NB4 (cell line): Measurements from ENCODE around the gene PRR29.

Experiments used
- DNase-seq: peaks from one replicate; pipeline ENCODE4 v3.0.0; 2010; ENCODE audit warnings: low read depth
- H3K4me3 ChIP-seq: one replicate; pipeline ENCODE4 v1.5.1; 2011; ENCODE audit warnings: mild to moderate bottlenecking, low read depth, low read length, moderate library complexity
- MYC ChIP-seq: IDR thresholded peaks from 2 replicates; pipeline ENCODE4 v1.6.1; 2011; ENCODE audit warnings: low read depth, low read length
- POLR2A ChIP-seq: IDR thresholded peaks from 2 replicates; pipeline ENCODE4 v1.6.1; 2011; ENCODE audit warnings: mild to moderate bottlenecking; ENCODE audit not compliant: insufficient read length; ENCODE audit errors: extremely low read depth
- TF ChIP-seq, protein P1 (sequence below): IDR thresholded peaks from 2 replicates; pipeline ENCODE4 v1.6.1; 2011; ENCODE audit warnings: low read depth, low read length
- TF ChIP-seq, protein P2 (sequence below): IDR thresholded peaks from one replicate; pipeline ENCODE4 v1.5.1; 2012; ENCODE audit warnings: low read depth, low read length

PRR29 gene

DNA sequence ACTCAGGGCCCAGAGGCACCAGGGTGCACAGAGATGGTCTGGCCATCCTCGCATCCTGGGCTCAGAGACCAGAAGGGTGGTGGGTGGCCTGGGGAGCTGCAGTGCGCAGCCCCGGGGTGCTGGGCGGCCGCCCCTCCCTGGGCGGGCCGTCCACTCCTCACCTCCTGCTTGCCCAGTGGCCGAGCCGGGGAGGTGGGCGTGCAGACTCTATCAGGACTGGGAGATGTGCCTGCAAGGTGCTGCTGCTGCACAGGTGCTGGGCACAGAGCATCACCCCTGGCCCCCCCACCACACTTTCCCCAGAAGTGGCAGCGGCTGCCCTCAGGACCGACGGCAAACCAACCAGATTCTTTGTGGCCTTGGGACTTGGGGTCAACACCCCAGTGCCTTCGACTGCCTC lies 25.4 kb upstream of the PRR29 start, which contains the start of gene SCN4A:
Gene SCN4A, minus strand, starts transcription at position 123 of the 400 bp plus-strand sequence. Its CDS starts 77 bp downstream, at position 46.
- no peak for DNase-seq
- TF ChIP-seq, protein P1, sequence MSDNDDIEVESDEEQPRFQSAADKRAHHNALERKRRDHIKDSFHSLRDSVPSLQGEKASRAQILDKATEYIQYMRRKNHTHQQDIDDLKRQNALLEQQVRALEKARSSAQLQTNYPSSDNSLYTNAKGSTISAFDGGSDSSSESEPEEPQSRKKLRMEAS = no peak
- TF ChIP-seq MYC (no peak), POLR2A (no peak)
- TF ChIP-seq, protein P2, sequence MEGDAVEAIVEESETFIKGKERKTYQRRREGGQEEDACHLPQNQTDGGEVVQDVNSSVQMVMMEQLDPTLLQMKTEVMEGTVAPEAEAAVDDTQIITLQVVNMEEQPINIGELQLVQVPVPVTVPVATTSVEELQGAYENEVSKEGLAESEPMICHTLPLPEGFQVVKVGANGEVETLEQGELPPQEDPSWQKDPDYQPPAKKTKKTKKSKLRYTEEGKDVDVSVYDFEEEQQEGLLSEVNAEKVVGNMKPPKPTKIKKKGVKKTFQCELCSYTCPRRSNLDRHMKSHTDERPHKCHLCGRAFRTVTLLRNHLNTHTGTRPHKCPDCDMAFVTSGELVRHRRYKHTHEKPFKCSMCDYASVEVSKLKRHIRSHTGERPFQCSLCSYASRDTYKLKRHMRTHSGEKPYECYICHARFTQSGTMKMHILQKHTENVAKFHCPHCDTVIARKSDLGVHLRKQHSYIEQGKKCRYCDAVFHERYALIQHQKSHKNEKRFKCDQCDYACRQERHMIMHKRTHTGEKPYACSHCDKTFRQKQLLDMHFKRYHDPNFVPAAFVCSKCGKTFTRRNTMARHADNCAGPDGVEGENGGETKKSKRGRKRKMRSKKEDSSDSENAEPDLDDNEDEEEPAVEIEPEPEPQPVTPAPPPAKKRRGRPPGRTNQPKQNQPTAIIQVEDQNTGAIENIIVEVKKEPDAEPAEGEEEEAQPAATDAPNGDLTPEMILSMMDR = no peak
- H3K4me3 ChIP-seq = no peak within 1 kb of the TSS

DNA sequence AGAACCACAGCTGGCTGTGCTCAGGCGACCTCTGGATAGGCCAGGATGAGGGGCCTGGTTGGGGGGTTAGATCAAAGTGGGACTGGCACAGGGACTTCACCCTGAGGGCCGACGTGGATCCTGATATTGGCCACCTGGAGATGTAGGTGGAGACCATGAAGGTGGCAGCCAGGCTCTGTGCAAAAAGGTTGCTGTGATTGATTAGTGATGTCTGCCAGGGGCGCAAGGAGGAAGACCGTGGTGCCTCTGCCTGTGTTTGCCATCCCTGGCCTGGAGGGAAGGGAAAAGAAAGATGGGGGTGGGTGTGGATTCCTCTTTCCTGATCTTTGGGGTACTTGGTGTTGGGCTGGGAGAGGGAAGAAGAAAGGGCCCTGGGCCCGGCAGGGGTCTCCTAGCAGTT lies 24.9 kb upstream of the PRR29 start:
- TF ChIP-seq, protein P2 = no peak
- TF ChIP-seq, protein P1 = no peak
- TF ChIP-seq POLR2A (no peak), MYC (no peak)
- H3K4me3 ChIP-seq = no peak overlapping the region
- DNase-seq = no peak

GRCh38 chr17:63973930-63974593 lies 24.1 kb upstream of the PRR29 start:
- DNase-seq = no peak
- H3K4me3 ChIP-seq = no peak overlapping the region
- TF ChIP-seq, protein P2 = no peak
- TF ChIP-seq POLR2A = no peak
- TF ChIP-seq, protein P1 = no peak
- no peak for TF ChIP-seq MYC

DNA sequence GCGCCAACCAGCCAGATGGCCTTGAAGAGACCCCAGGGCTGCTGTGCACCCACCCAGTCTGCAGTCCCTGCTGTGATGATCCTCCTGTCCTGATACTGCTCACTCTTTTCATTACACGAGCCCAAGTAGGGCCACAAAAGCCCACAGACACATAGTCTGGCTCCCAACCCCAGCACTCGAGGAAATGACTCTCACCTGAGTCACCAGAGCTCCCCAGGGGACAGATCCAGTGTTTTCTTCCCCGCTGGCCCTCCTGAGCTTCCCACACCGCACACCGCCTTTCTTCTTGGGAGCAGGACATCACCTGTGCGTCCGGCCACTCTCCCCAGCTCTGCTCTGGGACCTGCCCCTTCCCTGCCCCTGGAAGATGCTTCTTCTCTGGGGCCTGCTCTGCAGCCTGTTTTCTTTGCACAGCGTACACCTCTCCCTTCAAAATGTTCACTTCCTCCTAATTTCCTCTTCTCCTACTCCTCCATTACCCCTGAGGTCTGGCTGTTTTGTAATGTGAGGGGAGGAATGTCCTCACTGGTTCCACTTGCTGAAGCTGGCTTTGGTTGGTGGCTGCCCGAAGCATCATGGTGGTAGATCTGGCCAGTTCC lies 23.5 kb upstream of the PRR29 start:
- TF ChIP-seq, protein P1 = no peak
- TF ChIP-seq, protein P2 = no peak
- TF ChIP-seq POLR2A (no peak), MYC (no peak)
- DNase-seq = peak; percentile 33
- H3K4me3 ChIP-seq = no peak overlapping the region

GRCh38 chr17:63975541-63976092 lies 22.5 kb upstream of the PRR29 start:
- H3K4me3 ChIP-seq = no peak overlapping the region
- DNase-seq = no peak
- TF ChIP-seq, protein P2 = no peak
- no peak for TF ChIP-seq MYC
- TF ChIP-seq, protein P1 = no peak
- no peak for TF ChIP-seq POLR2A
